ENCODE data around the gene IL1R2. TPM values are rescaled to one million over a fixed set of nuclear protein-coding genes. Genes with fewer than 3 reads are reported as not detected.

Gene IL1R2
- total RNA-seq, 6 experiments from 2014 or later, result 5.5 to 22.8 (median 12.3) TPM

- peak overlapping the region in 2 of 3 donors; percentile 9 to 33 for H3K4me3 ChIP-seq
- ATAC-seq, result peak; percentile 91 to 95 (median 93)
- peak in 2 of 3 donors; percentile 73 to 82 for DNase-seq
Observed at GRCh38 chr2:101998896-101999789, 7.4 kb downstream of the IL1R2 start.

GRCh38 chr2:102000012-102000411 is 8.3 kb downstream of the IL1R2 start:
- peaks cover 0 to 17% (median 6%) of the 10 kb centered on the region in 4 donors for H3K4me1 ChIP-seq
- H3K4me3 ChIP-seq, result no peak overlapping the region
- peak overlapping the region; percentile 77 to 95 (median 87) for H3K27ac ChIP-seq
- no peaks in the 10 kb centered on the region for H3K36me3 ChIP-seq
- no peaks in the 10 kb centered on the region for H3K9me3 ChIP-seq
- DNase-seq (no peak), ATAC-seq (no peak)
- TF ChIP-seq CTCF (IDR thresholded peaks at IDR 0.05), result no peak
- TF ChIP-seq POLR2A (IDR thresholded peaks at IDR 0.05), result no peak
- no peaks in the 10 kb centered on the region for H3K27me3 ChIP-seq
- intact Hi-C loops (cut with DNase I), result no loop called here
- WGBS (ENCODE audit: insufficient coverage, low coverage, low lambda C conversion rate, missing lambda C conversion rate), result 80% methylated on average over 3 of the region's 6 CpGs

More at GRCh38 chr2:101998896-101999789, 7.4 kb downstream of the IL1R2 start:
- TF ChIP-seq POLR2A (IDR thresholded peaks at IDR 0.05) (peak; percentile 33), CTCF (IDR thresholded peaks at IDR 0.05) (peak in 1 of 4 donors; percentile 30)
- 34% methylated on average over 6 of the region's 6 CpGs for WGBS (ENCODE audit: insufficient coverage, low coverage, low lambda C conversion rate, missing lambda C conversion rate)
- H3K4me1 ChIP-seq, result peaks cover 0 to 17% (median 6%) of the 10 kb centered on the region in 4 donors
- H3K9me3 ChIP-seq, result no peaks in the 10 kb centered on the region
- H3K36me3 ChIP-seq, result no peaks in the 10 kb centered on the region
- peak overlapping the region; percentile 77 to 95 (median 87) for H3K27ac ChIP-seq
- no peaks in the 10 kb centered on the region for H3K27me3 ChIP-seq
- intact Hi-C loops (cut with DNase I), result no loop called here

GRCh38 chr2:102000813-102001766 is 9.3 kb downstream of the IL1R2 start:
- no peaks in the 10 kb centered on the region for H3K36me3 ChIP-seq
- TF ChIP-seq CTCF (IDR thresholded peaks at IDR 0.05), result no peak
- TF ChIP-seq POLR2A (IDR thresholded peaks at IDR 0.05), result no peak
- H3K27ac ChIP-seq, result no peak overlapping the region
- H3K9me3 ChIP-seq, result no peaks in the 10 kb centered on the region
- H3K4me3 ChIP-seq, result no peak overlapping the region
- WGBS (ENCODE audit: insufficient coverage, low coverage, low lambda C conversion rate, missing lambda C conversion rate), result 51% methylated on average over 2 of the region's 7 CpGs
- intact Hi-C loops (cut with DNase I), result no loop called here
- no peaks in the 10 kb centered on the region for H3K27me3 ChIP-seq
- DNase-seq (peak in 1 of 3 donors; percentile 30), ATAC-seq (no peak)
- peaks cover 0 to 18% (median 6%) of the 10 kb centered on the region in 4 donors for H3K4me1 ChIP-seq

- H3K27ac ChIP-seq, result no peak overlapping the region
- DNase-seq (no peak), ATAC-seq (no peak)
- 81% methylated on average over 4 of the region's 4 CpGs for WGBS (ENCODE audit: insufficient coverage, low coverage, low lambda C conversion rate, missing lambda C conversion rate)
- peaks cover 0 to 24% (median 9%) of the 10 kb centered on the region in 4 donors for H3K4me1 ChIP-seq
- intact Hi-C loops (cut with DNase I), result no loop called here
- H3K4me3 ChIP-seq, result no peak overlapping the region
- H3K27me3 ChIP-seq, result no peaks in the 10 kb centered on the region
- no peaks in the 10 kb centered on the region for H3K36me3 ChIP-seq
- H3K9me3 ChIP-seq, result no peaks in the 10 kb centered on the region
- no peak for TF ChIP-seq POLR2A (IDR thresholded peaks at IDR 0.05)
- TF ChIP-seq CTCF (IDR thresholded peaks at IDR 0.05), result no peak
Observed at GRCh38 chr2:102001767-102002142, 10.0 kb downstream of the IL1R2 start.

Data from right lobe of liver (tissue), 6 donors.